Gastroesophageal sphincter (tissue), 3 donors: ENCODE data around the gene SCYGR8.

ENCODE experiments used
- EP300 ChIP-seq: sonication (generic); formaldehyde crosslinking; IDR thresholded peaks from one replicate; pipeline ENCODE4 v1.6.1; 2017; ENCODE audit warnings: antibody characterized with exemption, mild to moderate bottlenecking
- POLR2A ChIP-seq, 2 donors: fragments of 450-650 bp; IDR thresholded peaks; one replicate each; pipeline ENCODE4 v1.6.1; 2017; ENCODE audit warnings: antibody characterized with exemption in 2 of 2, mild to moderate bottlenecking in 2 of 2, moderate library complexity in 1 of 2
- TF ChIP-seq, protein P1 (sequence below), 4 experiments: fragments of 200-600 bp in 2 of 4; fragments of 450-650 bp in 2 of 4; sonication (generic) in 1 of 4; IDR thresholded peaks; one replicate each; pipeline ENCODE4 v1.5.1; 2017 to 2019; ENCODE audit warnings: antibody characterized with exemption in 4 of 4, mild to moderate bottlenecking in 2 of 4, moderate library complexity in 2 of 4

DNA sequence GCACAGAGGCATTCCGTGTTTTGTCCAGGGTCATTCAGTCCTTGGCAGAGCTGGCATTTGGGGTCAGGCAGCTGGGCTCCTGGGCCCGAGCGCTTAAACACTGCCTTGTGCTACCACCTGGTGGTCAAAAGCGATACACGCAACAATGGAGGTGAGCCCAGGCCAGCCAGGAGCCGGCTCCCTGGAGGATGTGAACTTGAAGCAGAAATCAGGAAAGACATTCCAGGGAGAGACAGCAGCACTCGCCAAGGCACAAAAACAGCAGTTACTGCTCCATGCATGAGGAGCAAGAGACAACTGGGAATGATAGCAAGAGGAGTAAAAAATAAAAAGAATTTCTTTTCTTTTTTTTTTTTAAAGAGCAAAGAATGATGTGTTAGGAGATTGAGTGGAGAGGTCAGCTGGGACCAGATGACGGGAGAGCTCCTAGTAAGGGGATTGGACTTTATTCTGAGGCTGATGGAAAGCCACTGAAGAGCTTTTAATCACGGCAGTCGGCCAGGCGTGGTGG is 20.7 kb downstream of the SCYGR8 start:
- TF ChIP-seq EP300 (no peak), POLR2A (IDR thresholded peaks at IDR 0.05) (no peak)
- TF ChIP-seq, protein P1, sequence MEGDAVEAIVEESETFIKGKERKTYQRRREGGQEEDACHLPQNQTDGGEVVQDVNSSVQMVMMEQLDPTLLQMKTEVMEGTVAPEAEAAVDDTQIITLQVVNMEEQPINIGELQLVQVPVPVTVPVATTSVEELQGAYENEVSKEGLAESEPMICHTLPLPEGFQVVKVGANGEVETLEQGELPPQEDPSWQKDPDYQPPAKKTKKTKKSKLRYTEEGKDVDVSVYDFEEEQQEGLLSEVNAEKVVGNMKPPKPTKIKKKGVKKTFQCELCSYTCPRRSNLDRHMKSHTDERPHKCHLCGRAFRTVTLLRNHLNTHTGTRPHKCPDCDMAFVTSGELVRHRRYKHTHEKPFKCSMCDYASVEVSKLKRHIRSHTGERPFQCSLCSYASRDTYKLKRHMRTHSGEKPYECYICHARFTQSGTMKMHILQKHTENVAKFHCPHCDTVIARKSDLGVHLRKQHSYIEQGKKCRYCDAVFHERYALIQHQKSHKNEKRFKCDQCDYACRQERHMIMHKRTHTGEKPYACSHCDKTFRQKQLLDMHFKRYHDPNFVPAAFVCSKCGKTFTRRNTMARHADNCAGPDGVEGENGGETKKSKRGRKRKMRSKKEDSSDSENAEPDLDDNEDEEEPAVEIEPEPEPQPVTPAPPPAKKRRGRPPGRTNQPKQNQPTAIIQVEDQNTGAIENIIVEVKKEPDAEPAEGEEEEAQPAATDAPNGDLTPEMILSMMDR (IDR thresholded peaks at IDR 0.05), result peak in 3 of 4 experiments; percentile 81 to 89 (median 84)
